AG04449 (cell line): ENCODE measurements around the gene ARNT2.

Experiments
- CTCF ChIA-PET: fragments of 350-600 bp; formaldehyde crosslinking; extraction: SDS; loops from one replicate; lab custom pipeline; 2021; ENCODE audit warnings: antibody characterized with exemption; lab: Yijun Ruan, JAX
- POLR2A ChIA-PET: fragments of 400-600, 350-600 bp; formaldehyde crosslinking; extraction: SDS; loops from one replicate; lab custom pipeline; 2020; ENCODE audit warnings: antibody characterized with exemption, inconsistent platforms; lab: Yijun Ruan, JAX
- DNase-seq: peaks from one replicate; pipeline ENCODE4 v3.0.0-alpha.2; 2010; ENCODE audit warnings: low read depth, low spot score
- H3K4me3 ChIP-seq: 2 replicates; pipeline ENCODE4 v1.5.1; 2011; ENCODE audit warnings: low read depth, mild to moderate bottlenecking, control low read depth, low read length
- TF ChIP-seq, protein P1 (sequence below): IDR thresholded peaks from one replicate; pipeline ENCODE4 v1.5.1; 2011; ENCODE audit warnings: mild to moderate bottlenecking, moderate library complexity, low read length, control low read depth, inconsistent platforms; ENCODE audit not compliant: insufficient read depth; ENCODE audit errors: missing control alignments

ARNT2 gene

DNA sequence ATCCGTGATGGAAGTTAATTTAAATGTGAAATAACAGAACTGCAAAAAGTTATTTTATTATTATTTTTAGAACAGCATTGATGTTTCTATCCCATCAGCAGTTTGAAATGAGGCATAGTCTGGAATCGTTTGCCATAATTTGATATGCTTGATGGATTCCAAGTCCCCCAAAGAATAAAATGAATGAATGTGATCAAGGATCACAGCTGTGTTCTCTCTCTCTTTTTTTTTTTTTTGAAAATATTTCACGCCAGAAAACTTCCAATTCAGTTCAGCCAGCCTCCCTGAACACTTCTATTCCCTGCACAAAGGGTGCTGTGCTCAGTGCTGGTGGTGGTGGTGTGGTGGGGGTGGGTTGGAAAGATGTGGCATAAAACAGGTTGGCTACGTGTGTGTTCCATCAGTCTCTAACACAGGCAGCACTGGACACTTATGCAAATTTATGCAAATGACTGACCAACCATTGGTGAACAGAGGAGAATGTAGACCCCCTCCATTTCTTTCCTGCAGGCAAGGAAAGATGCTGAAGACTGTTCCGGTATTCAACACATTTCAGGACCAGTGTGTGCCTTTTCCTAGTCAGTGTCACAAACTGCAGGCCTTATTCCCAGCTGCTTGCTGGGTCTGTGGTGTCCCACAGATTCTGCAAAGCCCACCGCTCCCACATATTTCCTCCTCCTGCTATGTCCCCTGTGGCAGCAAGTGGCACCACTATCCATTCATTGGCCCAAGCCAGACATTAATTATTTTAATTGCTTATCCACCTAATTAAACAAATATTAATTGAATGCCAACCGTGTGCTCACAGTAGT, 10.6 kb downstream of the ARNT2 start:
- POLR2A ChIA-PET, result no interaction called here
- no peak for DNase-seq
- H3K4me3 ChIP-seq, result no peak overlapping the region
- TF ChIP-seq, protein P1, sequence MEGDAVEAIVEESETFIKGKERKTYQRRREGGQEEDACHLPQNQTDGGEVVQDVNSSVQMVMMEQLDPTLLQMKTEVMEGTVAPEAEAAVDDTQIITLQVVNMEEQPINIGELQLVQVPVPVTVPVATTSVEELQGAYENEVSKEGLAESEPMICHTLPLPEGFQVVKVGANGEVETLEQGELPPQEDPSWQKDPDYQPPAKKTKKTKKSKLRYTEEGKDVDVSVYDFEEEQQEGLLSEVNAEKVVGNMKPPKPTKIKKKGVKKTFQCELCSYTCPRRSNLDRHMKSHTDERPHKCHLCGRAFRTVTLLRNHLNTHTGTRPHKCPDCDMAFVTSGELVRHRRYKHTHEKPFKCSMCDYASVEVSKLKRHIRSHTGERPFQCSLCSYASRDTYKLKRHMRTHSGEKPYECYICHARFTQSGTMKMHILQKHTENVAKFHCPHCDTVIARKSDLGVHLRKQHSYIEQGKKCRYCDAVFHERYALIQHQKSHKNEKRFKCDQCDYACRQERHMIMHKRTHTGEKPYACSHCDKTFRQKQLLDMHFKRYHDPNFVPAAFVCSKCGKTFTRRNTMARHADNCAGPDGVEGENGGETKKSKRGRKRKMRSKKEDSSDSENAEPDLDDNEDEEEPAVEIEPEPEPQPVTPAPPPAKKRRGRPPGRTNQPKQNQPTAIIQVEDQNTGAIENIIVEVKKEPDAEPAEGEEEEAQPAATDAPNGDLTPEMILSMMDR, result no peak
- CTCF ChIA-PET, result interaction anchor here (1.0 to 5.2 kb wide), 3 partner anchors 9 to 362 kb away, joined by 3 to 18 read pairs (median 3); no protein-coding TSS in a partner anchor

DNA sequence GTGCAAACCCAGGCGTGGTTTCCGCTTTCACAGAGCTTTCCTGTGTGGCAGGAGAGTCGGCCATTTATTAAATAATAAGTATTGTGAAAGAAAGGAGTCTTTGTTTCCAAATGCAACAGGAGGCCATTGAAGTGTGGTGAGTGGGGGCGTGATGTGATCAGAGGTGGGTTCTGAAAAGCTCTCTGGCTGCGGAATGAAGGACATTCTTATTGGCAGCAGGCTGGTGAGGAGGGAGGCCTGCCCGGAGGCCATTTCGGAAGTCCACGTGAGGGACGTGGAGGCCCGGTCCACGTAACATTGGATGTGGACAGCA, 11.1 kb downstream of the ARNT2 start:
- ChIA-PET POLR2A (no interaction called here), CTCF (interaction anchor here (1.0 to 5.2 kb wide), 3 partner anchors 10 to 554 kb away, joined by 3 to 18 read pairs (median 3); no protein-coding TSS in a partner anchor)
- no peak for DNase-seq
- TF ChIP-seq, protein P1, result no peak
- H3K4me3 ChIP-seq, result no peak overlapping the region

DNA sequence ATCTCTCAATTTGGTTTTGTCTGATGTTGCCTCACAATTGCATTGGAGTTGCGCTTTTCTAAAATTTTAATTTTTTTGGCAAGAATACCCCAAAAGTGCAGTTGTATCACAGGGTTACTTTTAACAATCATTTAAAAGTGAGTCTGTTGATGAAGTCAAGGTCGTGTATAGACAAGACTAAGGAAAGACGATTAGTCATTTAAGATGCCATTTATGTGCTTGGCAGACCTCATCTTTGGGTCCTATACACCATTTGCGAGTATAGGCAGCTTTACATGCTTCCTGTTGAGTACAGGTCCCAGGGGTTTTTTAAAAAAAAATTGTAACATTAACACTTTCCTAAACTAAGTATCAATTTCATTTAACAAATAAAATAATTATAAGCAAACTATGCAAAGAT, 12.5 kb downstream of the ARNT2 start:
- POLR2A ChIA-PET, result no interaction called here

DNA sequence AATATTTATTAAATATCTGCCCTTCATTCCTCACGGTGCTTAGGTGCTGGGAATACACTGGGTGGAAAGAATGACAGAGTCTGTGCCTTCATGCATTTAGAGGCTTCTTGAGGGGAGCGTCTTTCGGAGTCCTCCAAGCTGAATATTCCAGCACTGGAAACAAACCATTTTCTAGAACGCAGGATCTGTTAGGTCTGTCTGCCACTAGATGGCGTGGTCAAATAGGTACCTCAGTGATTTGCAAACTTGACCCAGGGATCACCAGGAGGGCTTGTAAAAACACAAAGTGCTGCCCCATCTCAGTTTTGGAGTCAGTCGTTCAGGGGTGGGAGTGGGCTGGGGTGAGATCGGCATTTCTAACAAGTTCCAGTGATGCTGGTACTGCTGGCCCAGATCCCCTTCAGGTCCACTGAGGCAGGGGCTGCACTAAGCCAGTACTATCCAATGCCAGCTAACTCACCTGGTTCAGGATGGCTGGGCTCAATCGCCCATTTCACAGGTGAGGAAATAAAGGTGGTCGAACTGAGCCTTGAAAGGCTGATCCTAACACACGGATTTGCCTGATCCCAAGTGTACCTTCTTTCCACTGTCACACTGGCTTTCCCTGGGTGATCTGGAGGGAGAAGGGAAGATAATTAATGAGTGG, 14.8 kb downstream of the ARNT2 start:
- ChIA-PET POLR2A (no interaction called here), CTCF (interaction anchor here (0.7 to 5.5 kb wide), 20 partner anchors 10 to 550 kb away, joined by 3 to 69 read pairs (median 6); partner anchors contain the start of gene CEMIP)
- no peak for DNase-seq

More for the DNA sequence above, 12.5 kb downstream of the ARNT2 start:
- no peak overlapping the region for H3K4me3 ChIP-seq
- CTCF ChIA-PET, result interaction anchor here (1.0 to 5.5 kb wide), 2 partner anchors 12 to 361 kb away, joined by 3 to 56 read pairs; partner anchors contain the start of gene CEMIP
- TF ChIP-seq, protein P1, result no peak
- DNase-seq, result no peak

DNA sequence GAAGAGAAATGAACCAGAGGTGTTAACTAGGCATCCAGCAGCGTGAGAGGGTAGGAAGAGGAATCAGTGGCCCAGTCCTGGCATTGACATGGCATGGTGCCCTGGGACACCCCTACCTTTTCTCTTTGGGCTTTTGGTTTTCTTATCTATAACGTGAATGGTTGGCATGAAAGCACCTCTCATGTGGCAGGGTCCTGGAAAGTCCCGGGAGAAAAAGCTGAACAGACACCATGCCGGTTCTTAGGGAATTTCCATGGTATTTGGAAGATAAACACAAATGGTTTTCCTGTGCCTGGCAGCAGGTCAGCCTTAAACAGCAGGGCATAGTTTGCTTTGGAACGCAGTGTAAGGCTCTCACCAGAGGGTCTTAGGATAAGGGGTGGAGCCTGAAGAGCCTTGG, 15.4 kb downstream of the ARNT2 start:
- CTCF ChIA-PET, result interaction anchor here (0.6 to 5.5 kb wide), 16 partner anchors 9 to 550 kb away, joined by 3 to 69 read pairs (median 7); partner anchors contain the start of gene CEMIP
- DNase-seq, result no peak

More for the DNA sequence above, 14.8 kb downstream of the ARNT2 start:
- TF ChIP-seq, protein P1, result peak; percentile 73
- no peak overlapping the region for H3K4me3 ChIP-seq

More for the DNA sequence above, 15.4 kb downstream of the ARNT2 start:
- TF ChIP-seq, protein P1, result no peak
- H3K4me3 ChIP-seq, result no peak overlapping the region
- POLR2A ChIA-PET, result no interaction called here
